ENCODE data around the gene EPS8L3.
A peak's percentile ranks its signal among the peaks of the same experiment; 100 is the strongest.

EPS8L3 gene

DNA sequence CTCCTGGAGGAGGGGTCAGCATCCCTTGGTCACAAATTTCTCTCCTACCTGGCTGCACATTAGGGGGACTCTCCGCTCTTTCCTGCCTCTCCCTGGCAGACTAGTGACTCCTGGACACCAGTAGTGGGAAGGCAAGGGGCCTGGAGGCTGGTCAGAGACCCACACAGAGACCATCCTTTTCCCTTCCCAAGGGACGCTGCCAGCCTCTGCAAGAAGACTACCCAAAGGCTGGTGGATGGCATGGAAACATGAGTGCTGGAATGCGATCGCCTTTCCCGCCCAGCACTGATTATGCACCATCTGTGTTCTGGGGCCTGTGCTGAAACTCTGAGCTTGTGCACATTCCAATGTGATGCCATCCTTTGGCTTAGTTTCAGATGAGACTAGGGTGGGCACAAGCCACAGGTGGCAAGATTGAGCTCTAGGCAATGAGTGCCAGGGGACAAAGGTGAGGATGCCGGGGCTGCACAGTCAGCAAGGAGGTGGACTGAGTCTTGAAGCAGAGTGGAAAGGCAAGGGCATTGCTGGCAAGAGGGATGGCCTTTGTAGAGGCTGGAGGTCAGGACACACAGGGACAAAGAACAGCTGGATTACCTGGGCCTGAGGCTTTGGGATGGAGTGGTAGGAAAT is 12.6 kb upstream of the EPS8L3 start:
- H3K9me3 ChIP-seq = no peaks in the 10 kb centered on the region
- H3K27me3 ChIP-seq = no peaks in the 10 kb centered on the region
- no peak overlapping the region for H3K27ac ChIP-seq
- TF ChIP-seq, protein P1, sequence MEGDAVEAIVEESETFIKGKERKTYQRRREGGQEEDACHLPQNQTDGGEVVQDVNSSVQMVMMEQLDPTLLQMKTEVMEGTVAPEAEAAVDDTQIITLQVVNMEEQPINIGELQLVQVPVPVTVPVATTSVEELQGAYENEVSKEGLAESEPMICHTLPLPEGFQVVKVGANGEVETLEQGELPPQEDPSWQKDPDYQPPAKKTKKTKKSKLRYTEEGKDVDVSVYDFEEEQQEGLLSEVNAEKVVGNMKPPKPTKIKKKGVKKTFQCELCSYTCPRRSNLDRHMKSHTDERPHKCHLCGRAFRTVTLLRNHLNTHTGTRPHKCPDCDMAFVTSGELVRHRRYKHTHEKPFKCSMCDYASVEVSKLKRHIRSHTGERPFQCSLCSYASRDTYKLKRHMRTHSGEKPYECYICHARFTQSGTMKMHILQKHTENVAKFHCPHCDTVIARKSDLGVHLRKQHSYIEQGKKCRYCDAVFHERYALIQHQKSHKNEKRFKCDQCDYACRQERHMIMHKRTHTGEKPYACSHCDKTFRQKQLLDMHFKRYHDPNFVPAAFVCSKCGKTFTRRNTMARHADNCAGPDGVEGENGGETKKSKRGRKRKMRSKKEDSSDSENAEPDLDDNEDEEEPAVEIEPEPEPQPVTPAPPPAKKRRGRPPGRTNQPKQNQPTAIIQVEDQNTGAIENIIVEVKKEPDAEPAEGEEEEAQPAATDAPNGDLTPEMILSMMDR (IDR thresholded peaks at IDR 0.05) = no peak
- peaks cover 10 to 11% of the 10 kb centered on the region in 2 experiments for H3K4me1 ChIP-seq (ENCODE audit: control insufficient read depth in 1 of 2, insufficient read depth in 1 of 2, low read depth in 1 of 2, low read length in 1 of 2)
- H3K4me3 ChIP-seq (ENCODE audit: low read depth in 1 of 2, low read length in 1 of 2) = no peak overlapping the region
- H3K36me3 ChIP-seq = no peaks in the 10 kb centered on the region

GRCh38 chr1:109775398-109775797 is 11.7 kb upstream of the EPS8L3 start:
- no peak overlapping the region for H3K4me3 ChIP-seq (ENCODE audit: low read depth in 1 of 2, low read length in 1 of 2)
- H3K4me1 ChIP-seq (ENCODE audit: control insufficient read depth in 1 of 2, insufficient read depth in 1 of 2, low read depth in 1 of 2, low read length in 1 of 2) = peaks cover 10 to 11% of the 10 kb centered on the region in 2 experiments
- no peak overlapping the region for H3K27ac ChIP-seq
- TF ChIP-seq, protein P1 (IDR thresholded peaks at IDR 0.05) = no peak
- H3K36me3 ChIP-seq = no peaks in the 10 kb centered on the region
- no peaks in the 10 kb centered on the region for H3K9me3 ChIP-seq
- H3K27me3 ChIP-seq = no peaks in the 10 kb centered on the region

DNA sequence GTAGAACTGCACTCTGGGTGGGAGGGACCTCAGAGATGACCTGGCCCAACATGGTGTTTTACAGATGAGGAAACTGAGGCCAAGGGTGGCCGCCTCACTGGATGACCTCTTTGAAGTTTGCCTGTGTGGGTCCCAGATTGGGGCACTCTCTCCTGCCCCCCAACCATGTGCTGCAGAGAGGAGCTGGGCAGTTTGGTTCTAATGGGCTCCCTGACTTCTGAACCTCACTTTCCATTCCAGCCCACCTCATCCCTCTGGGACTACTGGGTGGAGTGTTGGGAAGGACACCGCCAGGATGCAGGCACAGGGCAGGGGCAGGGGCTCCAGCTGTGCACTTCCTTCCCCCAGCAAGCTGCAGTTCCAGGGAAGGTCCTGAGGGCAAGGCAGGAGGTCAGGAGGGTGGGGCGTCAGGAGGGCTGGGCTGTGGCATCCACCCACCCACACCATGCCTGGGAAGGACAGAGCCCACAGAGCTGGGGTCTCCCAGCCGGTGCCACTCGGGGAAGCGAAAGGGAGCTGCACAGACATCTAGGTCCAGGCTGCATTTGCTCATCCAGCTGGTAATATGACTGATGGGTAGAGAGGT is 10.3 kb upstream of the EPS8L3 start:
- Histone ChIP-seq H3K4me3 (ENCODE audit: low read depth in 1 of 2, low read length in 1 of 2) (no peak overlapping the region), H3K9me3 (no peaks in the 10 kb centered on the region), H3K27me3 (no peaks in the 10 kb centered on the region), H3K27ac (no peak overlapping the region), H3K36me3 (no peaks in the 10 kb centered on the region), H3K4me1 (ENCODE audit: control insufficient read depth in 1 of 2, insufficient read depth in 1 of 2, low read depth in 1 of 2, low read length in 1 of 2) (peaks cover 10 to 11% of the 10 kb centered on the region in 2 experiments)
- TF ChIP-seq, protein P1 (IDR thresholded peaks at IDR 0.05) = no peak

GRCh38 chr1:109773203-109773899 is 9.6 kb upstream of the EPS8L3 start:
- no peak overlapping the region for H3K27ac ChIP-seq
- H3K4me3 ChIP-seq (ENCODE audit: low read depth in 1 of 2, low read length in 1 of 2) = no peak overlapping the region
- no peaks in the 10 kb centered on the region for H3K9me3 ChIP-seq
- no peaks in the 10 kb centered on the region for H3K27me3 ChIP-seq
- peaks cover 10 to 11% of the 10 kb centered on the region in 2 experiments for H3K4me1 ChIP-seq (ENCODE audit: control insufficient read depth in 1 of 2, insufficient read depth in 1 of 2, low read depth in 1 of 2, low read length in 1 of 2)
- TF ChIP-seq, protein P1 (IDR thresholded peaks at IDR 0.05) = peak; percentile 58
- no peaks in the 10 kb centered on the region for H3K36me3 ChIP-seq

- Histone ChIP-seq H3K27me3 (no peaks in the 10 kb centered on the region), H3K27ac (no peak overlapping the region), H3K4me3 (ENCODE audit: low read depth in 1 of 2, low read length in 1 of 2) (no peak overlapping the region), H3K36me3 (no peaks in the 10 kb centered on the region), H3K9me3 (no peaks in the 10 kb centered on the region), H3K4me1 (ENCODE audit: control insufficient read depth in 1 of 2, insufficient read depth in 1 of 2, low read depth in 1 of 2, low read length in 1 of 2) (peaks cover 8 to 10% of the 10 kb centered on the region in 2 experiments)
- TF ChIP-seq, protein P1 (IDR thresholded peaks at IDR 0.05) = no peak
These were observed 9.0 kb upstream of the EPS8L3 start for GRCh38 chr1:109772658-109773202.
